ENCODE measurements around the gene GART.

The GART gene

GRCh38 chr21:33488936-33489335 lies 53.0 kb downstream of the GART start:
- no peak overlapping the region for H4K8ac ChIP-seq (ENCODE audit: low read depth, low read length)
- no peak overlapping the region for H3K27ac ChIP-seq (ENCODE audit: low read depth, low read length)
- H3K79me2 ChIP-seq (ENCODE audit: control insufficient read depth, insufficient read depth, low read length): no peaks in the 10 kb centered on the region
- no peak overlapping the region for H3K56ac ChIP-seq (ENCODE audit: low read length)
- H3K23ac ChIP-seq (ENCODE audit: low read length): no peak overlapping the region
- no peak overlapping the region for H3K4ac ChIP-seq (ENCODE audit: low read depth, low read length)
- no peak overlapping the region for H3K4me3 ChIP-seq (ENCODE audit: low read length)
- H3K18ac ChIP-seq (ENCODE audit: low read length): no peak overlapping the region
- H3K9ac ChIP-seq (ENCODE audit: low read length): no peak overlapping the region
- no peak overlapping the region for H2AK5ac ChIP-seq (ENCODE audit: low read length)
- no peak overlapping the region for H2BK15ac ChIP-seq (replicated peaks; ENCODE audit: low read depth)
- H4K5ac ChIP-seq (ENCODE audit: low read length): no peak overlapping the region
- H3K27me3 ChIP-seq (ENCODE audit: insufficient read depth, low read length, poor library complexity): no peaks in the 10 kb centered on the region
- H3K36me3 ChIP-seq (ENCODE audit: control insufficient read depth, insufficient read depth, low read length): no peaks in the 10 kb centered on the region
- H3K4me1 ChIP-seq (ENCODE audit: control insufficient read depth, low read depth, low read length): peaks cover 2% of the 10 kb centered on the region
- no peaks in the 10 kb centered on the region for H3K79me1 ChIP-seq (ENCODE audit: low read length)
- no CpG with 5 or more reads among the region's 4 CpGs for WGBS (ENCODE audit: extremely low coverage, insufficient coverage, low lambda C conversion rate)
- H2BK120ac ChIP-seq (ENCODE audit: low read depth, low read length): no peak overlapping the region
- no peak overlapping the region for H2BK5ac ChIP-seq (ENCODE audit: low read length)
- DNase-seq: no peak
- H3K4me2 ChIP-seq (ENCODE audit: low read length): no peak overlapping the region

GRCh38 chr21:33487996-33488395 lies 53.9 kb downstream of the GART start:
- no peaks in the 10 kb centered on the region for H3K36me3 ChIP-seq (ENCODE audit: control insufficient read depth, insufficient read depth, low read length)
- H3K79me2 ChIP-seq (ENCODE audit: control insufficient read depth, insufficient read depth, low read length): no peaks in the 10 kb centered on the region
- H3K4me2 ChIP-seq (ENCODE audit: low read length): no peak overlapping the region
- no peak overlapping the region for H4K8ac ChIP-seq (ENCODE audit: low read depth, low read length)
- no peak overlapping the region for H3K23ac ChIP-seq (ENCODE audit: low read length)
- H3K27ac ChIP-seq (ENCODE audit: low read depth, low read length): no peak overlapping the region
- peaks cover 2% of the 10 kb centered on the region for H3K4me1 ChIP-seq (ENCODE audit: control insufficient read depth, low read depth, low read length)
- H3K27me3 ChIP-seq (ENCODE audit: insufficient read depth, low read length, poor library complexity): no peaks in the 10 kb centered on the region
- no peak for DNase-seq
- no peak overlapping the region for H4K5ac ChIP-seq (ENCODE audit: low read length)
- H3K4ac ChIP-seq (ENCODE audit: low read depth, low read length): peak overlapping the region; percentile 9
- no peak overlapping the region for H2BK120ac ChIP-seq (ENCODE audit: low read depth, low read length)
- no peak overlapping the region for H3K18ac ChIP-seq (ENCODE audit: low read length)
- H3K9ac ChIP-seq (ENCODE audit: low read length): no peak overlapping the region
- H3K56ac ChIP-seq (ENCODE audit: low read length): no peak overlapping the region
- H3K79me1 ChIP-seq (ENCODE audit: low read length): no peaks in the 10 kb centered on the region
- H3K4me3 ChIP-seq (ENCODE audit: low read length): no peak overlapping the region
- H2BK5ac ChIP-seq (ENCODE audit: low read length): no peak overlapping the region
- no peak overlapping the region for H2BK15ac ChIP-seq (replicated peaks; ENCODE audit: low read depth)
- no peak overlapping the region for H2AK5ac ChIP-seq (ENCODE audit: low read length)
- WGBS (ENCODE audit: extremely low coverage, insufficient coverage, low lambda C conversion rate): no CpG with 5 or more reads among the region's 5 CpGs

GRCh38 chr21:33481314-33481943 lies 60.5 kb downstream of the GART start:
- Histone ChIP-seq H3K4me2 (ENCODE audit: low read length) (no peak overlapping the region), H3K4me1 (ENCODE audit: control insufficient read depth, low read depth, low read length) (no peaks in the 10 kb centered on the region), H3K18ac (ENCODE audit: low read length) (no peak overlapping the region), H2BK120ac (ENCODE audit: low read depth, low read length) (no peak overlapping the region), H3K27ac (ENCODE audit: low read depth, low read length) (no peak overlapping the region), H3K4ac (ENCODE audit: low read depth, low read length) (no peak overlapping the region), H3K79me1 (ENCODE audit: low read length) (no peaks in the 10 kb centered on the region), H2BK15ac (replicated peaks; ENCODE audit: low read depth) (no peak overlapping the region), H4K5ac (ENCODE audit: low read length) (no peak overlapping the region), H2AK5ac (ENCODE audit: low read length) (no peak overlapping the region), H3K36me3 (ENCODE audit: control insufficient read depth, insufficient read depth, low read length) (no peaks in the 10 kb centered on the region), H3K9ac (ENCODE audit: low read length) (no peak overlapping the region), H3K79me2 (ENCODE audit: control insufficient read depth, insufficient read depth, low read length) (no peaks in the 10 kb centered on the region), H3K27me3 (ENCODE audit: insufficient read depth, low read length, poor library complexity) (no peaks in the 10 kb centered on the region), H3K56ac (ENCODE audit: low read length) (no peak overlapping the region), H3K23ac (ENCODE audit: low read length) (no peak overlapping the region), H2BK5ac (ENCODE audit: low read length) (no peak overlapping the region), H4K8ac (ENCODE audit: low read depth, low read length) (no peak overlapping the region), H3K4me3 (ENCODE audit: low read length) (no peak overlapping the region)
- no CpG with 5 or more reads among the region's 9 CpGs for WGBS (ENCODE audit: extremely low coverage, insufficient coverage, low lambda C conversion rate)
- peak; percentile 42 for DNase-seq

GRCh38 chr21:33480481-33481103 lies 61.3 kb downstream of the GART start:
- Histone ChIP-seq H2BK5ac (ENCODE audit: low read length) (no peak overlapping the region), H3K79me2 (ENCODE audit: control insufficient read depth, insufficient read depth, low read length) (no peaks in the 10 kb centered on the region), H4K8ac (ENCODE audit: low read depth, low read length) (no peak overlapping the region), H3K36me3 (ENCODE audit: control insufficient read depth, insufficient read depth, low read length) (no peaks in the 10 kb centered on the region), H3K27ac (ENCODE audit: low read depth, low read length) (peak overlapping the region; percentile 78), H3K56ac (ENCODE audit: low read length) (peak overlapping the region; percentile 96), H3K4me2 (ENCODE audit: low read length) (peak overlapping the region; percentile 73), H3K18ac (ENCODE audit: low read length) (no peak overlapping the region), H4K5ac (ENCODE audit: low read length) (no peak overlapping the region), H3K4ac (ENCODE audit: low read depth, low read length) (no peak overlapping the region), H2BK120ac (ENCODE audit: low read depth, low read length) (no peak overlapping the region), H3K27me3 (ENCODE audit: insufficient read depth, low read length, poor library complexity) (no peaks in the 10 kb centered on the region), H3K4me3 (ENCODE audit: low read length) (peak overlapping the region; percentile 56), H2BK15ac (replicated peaks; ENCODE audit: low read depth) (no peak overlapping the region), H3K23ac (ENCODE audit: low read length) (no peak overlapping the region), H2AK5ac (ENCODE audit: low read length) (no peak overlapping the region), H3K79me1 (ENCODE audit: low read length) (no peaks in the 10 kb centered on the region), H3K4me1 (ENCODE audit: control insufficient read depth, low read depth, low read length) (no peaks in the 10 kb centered on the region), H3K9ac (ENCODE audit: low read length) (peak overlapping the region; percentile 94)
- no CpG with 5 or more reads among the region's 17 CpGs for WGBS (ENCODE audit: extremely low coverage, insufficient coverage, low lambda C conversion rate)
- no peak for DNase-seq

- no peaks in the 10 kb centered on the region for H3K79me1 ChIP-seq (ENCODE audit: low read length)
- no CpG with 5 or more reads among the region's 93 CpGs for WGBS (ENCODE audit: extremely low coverage, insufficient coverage, low lambda C conversion rate)
Observed at GRCh38 chr21:33479679-33480480, 62.0 kb downstream of the GART start, which contains the start of gene TMEM50B. Gene TMEM50B, minus strand, starts transcription at chr21:33479974. Its CDS starts 11,089 bp downstream, at chr21:33468885.

More at GRCh38 chr21:33479679-33480480, 62.0 kb downstream of the GART start, which contains the start of gene TMEM50B:
- peak within 1 kb of the TSS; percentile 80 for H3K23ac ChIP-seq (ENCODE audit: low read length)
- peak within 1 kb of the TSS; percentile 60 for H3K4ac ChIP-seq (ENCODE audit: low read depth, low read length)
- H2AK5ac ChIP-seq (ENCODE audit: low read length): no peak within 1 kb of the TSS
- no peak within 1 kb of the TSS for H2BK120ac ChIP-seq (ENCODE audit: low read depth, low read length)
- H2BK5ac ChIP-seq (ENCODE audit: low read length): peak within 1 kb of the TSS; percentile 59
- H3K18ac ChIP-seq (ENCODE audit: low read length): peak within 1 kb of the TSS; percentile 88
- peak within 1 kb of the TSS; percentile 96 for H3K56ac ChIP-seq (ENCODE audit: low read length)
- peak within 1 kb of the TSS; percentile 85 for H3K4me3 ChIP-seq (ENCODE audit: low read length)
- H3K27me3 ChIP-seq (ENCODE audit: insufficient read depth, low read length, poor library complexity): no peaks in the 10 kb centered on the region
- H4K5ac ChIP-seq (ENCODE audit: low read length): no peak within 1 kb of the TSS
- H3K4me2 ChIP-seq (ENCODE audit: low read length): peak within 1 kb of the TSS; percentile 80
- H3K36me3 ChIP-seq (ENCODE audit: control insufficient read depth, insufficient read depth, low read length): no peaks in the 10 kb centered on the region
- peak; percentile 95 for DNase-seq
- H3K27ac ChIP-seq (ENCODE audit: low read depth, low read length): peak within 1 kb of the TSS; percentile 86
- H3K4me1 ChIP-seq (ENCODE audit: control insufficient read depth, low read depth, low read length): no peaks in the 10 kb centered on the region
- H3K9ac ChIP-seq (ENCODE audit: low read length): peak within 1 kb of the TSS; percentile 94
- H4K8ac ChIP-seq (ENCODE audit: low read depth, low read length): no peak within 1 kb of the TSS
- H2BK15ac ChIP-seq (replicated peaks; ENCODE audit: low read depth): no peak within 1 kb of the TSS
- H3K79me2 ChIP-seq (ENCODE audit: control insufficient read depth, insufficient read depth, low read length): no peaks in the 10 kb centered on the region
